ENCODE data around the gene AARSD1. TPM values are rescaled to one million over a fixed set of nuclear protein-coding genes. Genes with fewer than 3 reads are reported as not detected.
A peak's percentile ranks its signal among the peaks of the same experiment; 100 is the strongest.
"Not testable (repeated sequence)": the region's sequence is repeated elsewhere in the genome, so short reads cannot be mapped to it uniquely, and the experiment has no call there.

Gene AARSD1
- total RNA-seq, 1 donor from 2014 or later, result 32.1 TPM

- intact Hi-C loops (cut with DNase I), result loop anchor here (2.0 kb wide), 1 partner anchor 87 kb away; no protein-coding TSS in a partner anchor
- ATAC-seq (no peak), DNase-seq (ENCODE audit: missing footprints) (no peak)
These were observed 34.8 kb downstream of the AARSD1 start for GRCh38 chr17:42929497-42929844.

- intact Hi-C loops (cut with DNase I), result loop anchor here (2.0 kb wide), 1 partner anchor 86 kb away; no protein-coding TSS in a partner anchor
- ATAC-seq (peak; percentile 90), DNase-seq (ENCODE audit: missing footprints) (no peak)
These were observed 35.3 kb downstream of the AARSD1 start for GRCh38 chr17:42928714-42929496.

- ATAC-seq (no peak), DNase-seq (ENCODE audit: missing footprints) (no peak)
- intact Hi-C loops (cut with DNase I), result no loop called here
These were observed 39.4 kb downstream of the AARSD1 start for GRCh38 chr17:42924891-42925290.

GRCh38 chr17:42923472-42923871 is 40.8 kb downstream of the AARSD1 start:
- ATAC-seq; DNase-seq (ENCODE audit: missing footprints); intact Hi-C loops (cut with DNase I): not testable (repeated sequence)

- DNase-seq (ENCODE audit: missing footprints) (no peak), ATAC-seq (no peak)
- intact Hi-C loops (cut with DNase I), result no loop called here
These were observed 42.0 kb downstream of the AARSD1 start for GRCh38 chr17:42922294-42922693.

- intact Hi-C loops (cut with DNase I), result no loop called here
- no peak for DNase-seq (ENCODE audit: missing footprints)
These were observed 43.3 kb downstream of the AARSD1 start for GRCh38 chr17:42920922-42921321.

DNA sequence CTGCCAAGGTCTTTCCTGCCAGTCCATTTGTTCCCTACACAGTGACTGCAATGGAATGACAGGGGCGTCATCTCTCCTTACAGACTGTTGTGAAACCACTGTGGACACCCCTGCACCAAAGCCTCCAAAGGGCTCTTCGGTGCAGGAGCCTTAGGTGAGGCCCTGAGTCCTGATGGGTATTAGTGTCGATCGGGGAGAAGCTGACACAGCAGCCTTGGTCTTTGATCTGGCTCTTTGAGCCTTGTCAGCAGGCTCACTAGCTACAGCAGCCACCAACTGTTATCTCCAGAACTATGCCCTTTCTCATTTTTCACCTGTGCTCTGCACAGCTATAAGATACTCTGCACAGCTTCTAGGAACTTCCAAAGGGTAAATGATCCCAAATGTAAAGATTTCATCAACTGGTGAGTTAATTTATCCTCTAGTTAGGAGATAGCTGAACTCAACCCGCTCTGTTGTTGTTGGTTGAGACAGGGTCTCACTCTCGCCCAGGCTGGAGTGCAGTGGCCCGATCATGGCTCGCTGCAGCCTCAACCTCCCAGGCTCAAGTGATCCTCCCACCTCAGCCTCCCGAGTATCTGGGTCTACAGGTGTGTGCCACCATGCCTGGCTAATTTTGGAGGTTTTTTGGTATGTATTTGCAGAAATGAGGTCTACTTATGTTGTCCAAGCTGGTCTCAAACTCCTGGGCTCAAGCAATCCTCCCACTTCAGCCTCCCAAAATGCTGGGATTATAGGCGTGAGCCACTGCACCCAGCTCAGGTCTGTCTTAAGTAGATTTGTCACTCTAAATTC is 44.0 kb downstream of the AARSD1 start:
- intact Hi-C loops (cut with DNase I), result no loop called here
- DNase-seq (ENCODE audit: missing footprints) (no peak), ATAC-seq (no peak)

More at GRCh38 chr17:42920922-42921321, 43.3 kb downstream of the AARSD1 start:
- no peak for ATAC-seq

DNA sequence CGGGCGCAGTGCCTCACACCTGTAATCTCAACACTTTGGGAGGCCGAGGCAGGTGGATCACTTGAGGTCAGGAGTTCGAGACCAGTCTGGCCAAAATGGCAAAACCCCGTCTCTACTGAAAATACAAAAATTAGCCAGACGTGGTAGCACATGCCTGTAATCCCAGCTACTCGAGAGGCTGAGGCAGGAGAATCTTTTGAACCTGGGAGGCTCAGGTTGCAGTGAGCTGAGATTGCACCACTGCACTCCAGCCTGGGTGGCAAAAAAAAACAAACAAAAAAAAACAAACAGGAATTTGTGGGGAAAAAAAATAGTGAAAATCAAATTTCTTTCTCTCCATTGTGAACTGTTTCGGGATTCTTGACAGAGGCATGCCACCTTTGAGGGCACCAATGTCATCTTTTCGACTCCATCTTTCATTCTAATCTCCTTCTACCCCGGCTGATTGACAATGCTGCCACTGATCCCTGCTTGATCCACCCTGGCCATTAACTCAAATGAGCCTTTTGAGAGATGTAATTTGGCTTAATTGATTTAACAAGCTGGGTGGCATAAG is 44.7 kb downstream of the AARSD1 start:
- DNase-seq (ENCODE audit: missing footprints); intact Hi-C loops (cut with DNase I); ATAC-seq: not testable (repeated sequence)

GRCh38 chr17:42918902-42919521 is 45.2 kb downstream of the AARSD1 start:
- no peak for ATAC-seq
- intact Hi-C loops (cut with DNase I), result no loop called here
- no peak for DNase-seq (ENCODE audit: missing footprints)

- no peak for ATAC-seq
- DNase-seq (ENCODE audit: missing footprints), result no peak
- intact Hi-C loops (cut with DNase I), result no loop called here
These were observed 47.0 kb downstream of the AARSD1 start for GRCh38 chr17:42917236-42917603.

DNA sequence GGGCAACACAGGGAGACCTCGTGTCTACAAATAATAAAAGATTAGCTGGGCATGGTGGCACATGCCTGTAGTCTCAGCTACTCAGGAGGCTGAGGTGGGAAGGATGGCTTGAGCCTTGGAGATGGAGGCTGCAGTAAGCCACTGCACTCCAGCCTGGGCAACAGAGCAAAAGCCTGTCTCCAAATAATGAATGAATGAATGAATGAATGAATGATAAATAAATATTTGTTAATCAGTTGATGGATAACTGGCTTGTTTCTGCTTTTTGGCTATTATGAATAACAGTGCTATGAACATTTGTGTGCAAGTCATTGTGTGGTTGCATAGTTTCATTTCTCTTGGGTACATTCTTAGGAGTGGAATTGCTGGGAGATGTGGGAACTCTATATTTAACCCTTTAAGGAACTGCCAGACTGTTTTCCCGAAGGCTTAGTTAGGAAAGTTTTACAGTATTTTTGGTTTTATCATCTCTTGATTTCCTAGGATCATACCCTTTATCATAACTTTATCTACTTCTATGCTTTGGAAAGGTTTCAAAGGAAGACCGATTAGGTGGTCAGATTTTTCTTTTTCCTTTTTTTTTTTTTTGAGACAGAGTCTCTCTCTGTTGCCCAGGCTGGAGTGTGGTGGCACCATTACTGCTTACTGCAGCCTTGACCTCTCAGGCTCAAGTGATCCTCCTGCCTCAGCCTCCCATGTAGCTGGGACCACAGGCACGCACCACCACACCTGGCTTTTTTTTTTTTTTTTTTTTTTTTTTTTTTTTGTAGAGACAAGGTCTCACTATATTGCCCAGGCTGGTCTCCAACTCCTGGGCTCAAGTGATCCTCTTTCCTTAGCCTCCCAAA is 47.6 kb downstream of the AARSD1 start:
- intact Hi-C loops (cut with DNase I); DNase-seq (ENCODE audit: missing footprints); ATAC-seq: not testable (repeated sequence)

- DNase-seq (ENCODE audit: missing footprints); intact Hi-C loops (cut with DNase I); ATAC-seq: not testable (repeated sequence)
These were observed 49.0 kb downstream of the AARSD1 start for GRCh38 chr17:42915288-42915687.

- ATAC-seq (no peak), DNase-seq (ENCODE audit: missing footprints) (no peak)
- intact Hi-C loops (cut with DNase I), result no loop called here
These were observed 50.2 kb downstream of the AARSD1 start for GRCh38 chr17:42913981-42914617.

DNA sequence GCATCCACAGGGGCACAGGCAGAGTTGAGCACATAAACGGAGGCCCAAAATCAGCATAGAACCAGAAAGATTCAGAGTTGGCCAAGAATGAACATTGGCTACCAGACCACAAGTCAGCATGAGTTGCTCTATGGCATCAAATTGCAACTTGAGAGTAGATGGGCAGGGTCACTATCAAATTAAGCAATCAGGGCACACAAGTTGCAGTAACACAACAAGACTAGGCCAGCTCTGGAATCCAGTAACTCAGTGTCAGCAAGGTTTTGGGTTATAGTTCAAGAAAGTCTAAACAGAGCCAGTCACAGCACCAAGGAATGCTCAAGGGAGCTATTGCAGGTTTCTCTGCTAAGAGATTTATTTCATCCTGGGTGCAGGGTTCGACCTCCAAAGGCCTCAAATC is 50.7 kb downstream of the AARSD1 start:
- ATAC-seq (no peak), DNase-seq (ENCODE audit: missing footprints) (no peak)
- intact Hi-C loops (cut with DNase I), result no loop called here

GRCh38 chr17:42908872-42909700 is 55.2 kb downstream of the AARSD1 start:
- intact Hi-C loops (cut with DNase I), result no loop called here
- no peak for DNase-seq (ENCODE audit: missing footprints)
- ATAC-seq, result no peak

DNA sequence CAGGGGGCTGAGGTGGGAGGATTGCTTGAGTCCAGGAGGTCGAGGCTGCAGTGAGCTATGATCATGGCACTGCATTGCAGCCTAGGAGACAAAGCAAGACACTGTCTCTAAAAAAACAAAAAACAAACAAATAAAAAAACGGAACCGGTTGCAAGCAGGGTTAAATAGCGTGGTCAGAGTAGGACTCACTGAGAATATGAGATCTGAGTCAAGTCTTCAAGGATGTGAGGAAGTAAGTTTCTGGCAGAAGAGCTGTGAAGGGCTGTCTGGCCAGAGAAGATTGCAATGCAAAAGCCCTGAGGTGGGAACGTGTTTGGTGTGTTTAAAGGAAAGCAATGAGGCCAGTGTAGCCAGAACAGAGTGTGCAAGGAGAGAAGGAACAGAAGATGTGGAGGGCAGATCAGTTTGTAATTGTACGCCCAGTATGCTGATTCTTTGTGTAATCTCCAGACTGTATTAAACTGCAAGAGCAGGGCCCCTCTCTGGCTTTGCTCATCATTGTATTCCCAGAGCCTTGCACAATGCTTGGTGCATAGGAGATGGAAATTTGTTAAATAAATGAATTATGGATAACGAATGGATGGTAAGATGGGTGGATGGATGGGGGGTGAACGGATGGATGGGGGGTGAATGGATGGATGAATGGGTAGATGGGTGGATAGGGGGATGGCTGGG is 57.3 kb downstream of the AARSD1 start:
- intact Hi-C loops (cut with DNase I), result no loop called here
- DNase-seq (ENCODE audit: missing footprints) (no peak), ATAC-seq (no peak)

DNA sequence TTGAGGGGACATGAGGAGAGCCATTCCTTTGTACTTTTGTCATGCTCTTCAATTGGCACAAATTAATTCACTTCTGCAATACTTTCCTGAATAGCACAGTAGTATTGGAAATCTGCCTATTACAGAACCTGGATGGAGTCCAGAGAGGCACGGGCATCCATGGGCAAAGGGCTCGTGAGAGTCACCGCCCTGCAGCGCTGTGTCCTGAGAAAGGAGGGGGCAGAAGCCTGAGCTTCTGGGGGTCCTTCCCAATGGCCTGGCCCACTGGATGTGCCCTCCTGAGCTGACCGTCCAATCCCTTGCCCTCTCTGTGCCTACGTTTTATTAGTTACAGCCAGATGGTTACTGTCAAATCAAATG is 60.2 kb downstream of the AARSD1 start:
- no peak for ATAC-seq
- DNase-seq (ENCODE audit: missing footprints), result no peak
- intact Hi-C loops (cut with DNase I), result no loop called here
